M059J (cell line): Measurements from ENCODE around the gene COMMD1. TPM values are rescaled to one million over a fixed set of nuclear protein-coding genes. Genes with fewer than 3 reads are reported as not detected.

Experiments used
- DNase-seq: peaks from one replicate; pipeline ENCODE4 v3.0.0-alpha.2; 2012; ENCODE audit warnings: low read depth
- total RNA-seq: library from RNA; depleted of rRNA; stranded (reverse); fragments of >200 nt; shearing (Covaris generic); gene quantifications from 2 replicates; pipeline ENCODE4 v1.2.3, GENCODE V29; 2014; rRNA removed

COMMD1 gene
- total RNA-seq, 1 experiment from 2014 or later = 47.7 TPM

DNA sequence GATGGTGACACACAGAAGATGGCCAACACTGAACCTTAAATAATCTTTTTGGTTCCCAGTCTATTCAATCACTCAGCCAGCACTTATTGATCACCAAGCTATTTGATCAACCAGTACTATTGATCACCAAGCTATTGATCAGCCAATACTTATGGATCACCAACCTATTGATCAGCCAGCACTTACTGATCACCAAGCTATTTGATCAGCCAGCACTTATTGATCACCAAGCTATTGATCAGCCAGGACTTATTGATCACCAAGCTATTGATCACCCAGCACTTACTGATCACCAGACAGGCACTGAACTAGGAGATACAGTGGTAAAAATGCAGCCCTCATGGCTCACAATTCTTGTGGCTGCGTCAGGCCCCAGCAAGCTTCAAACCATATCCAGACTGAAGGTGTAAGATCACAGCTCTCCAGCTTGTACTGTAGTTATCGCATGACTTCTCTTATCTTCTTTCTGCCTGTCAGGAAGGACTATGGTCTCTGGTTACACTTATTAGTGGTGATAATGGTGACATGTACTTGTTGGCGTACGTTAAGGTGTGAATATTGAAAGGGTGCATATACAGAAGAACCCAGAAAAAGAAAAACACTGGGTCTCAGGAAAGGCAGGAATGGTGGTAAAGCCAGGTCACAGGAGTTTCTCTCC, 272.0 kb downstream of the COMMD1 start:
- DNase-seq = no peak

DNA sequence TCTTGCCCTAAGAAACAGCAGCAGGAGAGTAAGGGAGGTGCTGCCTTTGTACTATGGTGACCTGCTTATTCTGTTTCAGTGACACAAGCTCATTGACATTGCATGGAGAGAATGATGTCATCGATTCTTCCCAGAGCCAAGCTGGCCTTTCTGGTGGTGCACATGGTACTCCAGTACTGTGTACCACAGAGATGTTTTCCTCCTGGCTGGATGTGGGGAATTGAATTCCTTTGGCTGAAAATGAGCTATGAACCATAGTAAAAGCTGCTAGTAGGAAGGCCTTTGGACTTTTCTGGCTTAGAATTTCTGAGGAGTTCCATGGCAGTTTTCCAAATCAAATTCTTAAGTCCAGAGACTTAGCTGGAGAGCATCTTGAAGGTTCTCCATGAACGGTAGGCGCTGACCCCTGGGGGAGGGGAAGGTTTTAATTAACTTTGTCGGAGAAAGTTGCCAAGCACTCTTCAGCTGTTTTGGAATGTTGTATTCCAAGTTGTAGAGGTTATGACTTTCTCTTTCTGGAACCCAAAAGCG, 273.3 kb downstream of the COMMD1 start:
- DNase-seq = peak; percentile 7

DNA sequence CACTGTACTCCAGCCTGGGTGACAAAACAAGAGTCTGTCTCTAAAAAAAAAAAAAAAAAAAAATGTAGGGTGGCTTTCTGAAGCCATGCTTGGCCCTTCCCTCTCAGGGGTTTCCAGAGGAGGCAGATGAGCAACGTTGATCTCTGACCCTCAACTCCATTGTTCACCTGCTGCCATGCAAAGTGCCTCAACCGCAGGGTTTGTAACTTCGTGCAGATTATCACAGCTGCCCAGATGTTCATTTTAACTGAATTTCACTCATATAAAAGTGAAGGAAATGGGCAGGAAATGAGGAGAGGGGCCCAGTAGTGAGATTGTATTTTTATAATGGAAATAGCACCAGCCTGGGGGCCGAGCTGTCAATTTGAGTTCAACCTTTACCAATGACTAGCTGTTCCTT, 275.5 kb downstream of the COMMD1 start:
- no peak for DNase-seq

DNA sequence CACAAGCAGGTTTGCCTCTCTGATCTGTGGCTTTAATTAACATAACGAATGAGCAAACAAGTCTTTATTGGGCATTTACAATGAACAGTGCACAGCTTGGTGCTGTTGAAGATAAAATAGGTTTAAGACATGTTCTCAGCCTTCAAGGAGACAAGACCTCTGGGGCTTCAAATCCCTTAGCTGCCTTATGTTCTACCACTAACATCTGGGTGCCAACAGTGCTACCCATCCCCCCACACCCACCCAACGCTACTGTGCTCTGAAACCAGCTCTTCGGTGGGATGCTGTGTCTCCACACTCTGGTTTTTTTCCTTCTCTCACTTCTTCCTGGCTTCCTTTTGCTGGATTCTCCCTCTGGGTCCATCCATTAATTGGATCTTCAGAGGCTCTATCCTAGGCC, 276.4 kb downstream of the COMMD1 start:
- no peak for DNase-seq

DNA sequence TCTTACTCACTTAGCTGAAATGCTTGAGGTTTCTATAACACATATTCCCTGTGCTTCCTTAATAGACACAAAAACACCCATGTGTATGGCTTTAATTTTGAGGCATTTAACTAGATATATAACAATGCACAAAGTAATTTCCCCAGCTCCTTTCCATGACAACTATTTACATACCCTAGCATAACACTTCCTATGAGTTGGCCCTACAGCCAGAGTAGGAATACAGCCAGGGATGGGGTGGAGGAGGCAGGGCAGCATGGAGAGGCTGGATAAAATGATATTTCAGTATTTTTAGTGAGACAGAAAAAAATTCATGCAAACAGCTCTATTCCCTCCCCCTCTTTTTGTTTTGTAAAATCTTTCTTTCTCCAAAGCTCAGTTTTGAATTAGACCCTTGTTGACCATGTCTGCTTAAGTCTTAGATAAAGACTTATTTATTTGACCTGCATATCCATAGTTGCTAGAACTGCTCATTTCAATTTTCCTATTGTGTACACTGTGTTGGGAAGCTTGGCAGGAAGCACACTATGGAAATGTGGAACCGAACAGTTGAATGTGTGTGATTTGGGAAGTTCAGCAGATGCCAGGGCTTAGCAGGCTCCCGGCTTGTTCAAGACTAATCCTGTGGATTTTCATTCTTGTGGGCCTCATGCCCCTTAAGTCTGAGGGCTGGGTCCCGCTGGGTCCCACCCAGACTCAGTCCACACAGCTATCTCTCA, 279.2 kb downstream of the COMMD1 start:
- no peak for DNase-seq

Other genes starting within 250 kb of the COMMD1 start
- gene FAM161A, start 51.6 kb upstream of the COMMD1 start, total RNA-seq = 1.7 and 2.0 TPM in 2 replicates
- 194 and 248 TPM in 2 replicates for gene CCT4, start 17.0 kb upstream of the COMMD1 start, total RNA-seq